Measurements from ENCODE around the gene GLCCI1. TPM values are rescaled to one million over a fixed set of nuclear protein-coding genes. Genes with fewer than 3 reads are reported as not detected.

The GLCCI1 gene
- total RNA-seq, 1 donor from 2014 or later: 2.1 TPM

GRCh38 chr7:7966141-7966734 is 2.4 kb upstream of the GLCCI1 start:
- no peaks in the 10 kb centered on the region for H3K36me3 ChIP-seq (ENCODE audit: control insufficient read depth, insufficient read depth, low read length)
- FAIRE-seq: no peak

GRCh38 chr7:7967886-7968543 is 581 bp upstream of the GLCCI1 start:
- no peak for DNase-seq (ENCODE audit: low read depth)
- H3K27me3 ChIP-seq (ENCODE audit: control insufficient read depth, insufficient read depth, low read length): no peaks in the 10 kb centered on the region
- no peak for TF ChIP-seq CTCF (IDR thresholded peaks at IDR 0.05; ENCODE audit: insufficient read depth, low read length, severe bottlenecking)
- FAIRE-seq: no peak
- peak overlapping the region; percentile 87 for H3K4me3 ChIP-seq (ENCODE audit: low read depth, low read length)
- no peaks in the 10 kb centered on the region for H3K36me3 ChIP-seq (ENCODE audit: control insufficient read depth, insufficient read depth, low read length)

More at GRCh38 chr7:7966141-7966734, 2.4 kb upstream of the GLCCI1 start:
- H3K27me3 ChIP-seq (ENCODE audit: control insufficient read depth, insufficient read depth, low read length): no peaks in the 10 kb centered on the region
- no peak overlapping the region for H3K4me3 ChIP-seq (ENCODE audit: low read depth, low read length)
- TF ChIP-seq CTCF (IDR thresholded peaks at IDR 0.05; ENCODE audit: insufficient read depth, low read length, severe bottlenecking): no peak
- DNase-seq (ENCODE audit: low read depth): no peak

GRCh38 chr7:7969306-7970236 is 975 bp downstream of the GLCCI1 start:
- H3K27me3 ChIP-seq (ENCODE audit: control insufficient read depth, insufficient read depth, low read length): no peaks in the 10 kb centered on the region
- DNase-seq (ENCODE audit: low read depth) (peak; percentile 22), FAIRE-seq (no peak)
- peak; percentile 9 for TF ChIP-seq CTCF (IDR thresholded peaks at IDR 0.05; ENCODE audit: insufficient read depth, low read length, severe bottlenecking)
- H3K4me3 ChIP-seq (ENCODE audit: low read depth, low read length): peak overlapping the region; percentile 87
- no peaks in the 10 kb centered on the region for H3K36me3 ChIP-seq (ENCODE audit: control insufficient read depth, insufficient read depth, low read length)

GRCh38 chr7:7970237-7970530 is 1.6 kb downstream of the GLCCI1 start:
- no peak for FAIRE-seq
- no peak for TF ChIP-seq CTCF (IDR thresholded peaks at IDR 0.05; ENCODE audit: insufficient read depth, low read length, severe bottlenecking)

GRCh38 chr7:7970531-7971307 is 2.1 kb downstream of the GLCCI1 start:
- Histone ChIP-seq H3K36me3 (ENCODE audit: control insufficient read depth, insufficient read depth, low read length) (no peaks in the 10 kb centered on the region), H3K4me3 (ENCODE audit: low read depth, low read length) (peak overlapping the region; percentile 87), H3K27me3 (ENCODE audit: control insufficient read depth, insufficient read depth, low read length) (no peaks in the 10 kb centered on the region)
- TF ChIP-seq CTCF (IDR thresholded peaks at IDR 0.05; ENCODE audit: insufficient read depth, low read length, severe bottlenecking): no peak
- FAIRE-seq (no peak), DNase-seq (ENCODE audit: low read depth) (peak; percentile 21)

More at GRCh38 chr7:7970237-7970530, 1.6 kb downstream of the GLCCI1 start:
- Histone ChIP-seq H3K4me3 (ENCODE audit: low read depth, low read length) (peak overlapping the region; percentile 87), H3K27me3 (ENCODE audit: control insufficient read depth, insufficient read depth, low read length) (no peaks in the 10 kb centered on the region), H3K36me3 (ENCODE audit: control insufficient read depth, insufficient read depth, low read length) (no peaks in the 10 kb centered on the region)
- DNase-seq (ENCODE audit: low read depth): no peak

All from bronchial epithelial cell (primary cell).